OCI-LY1 (cell line): ENCODE data around the gene PLD2.

Source experiments
- H2AFZ ChIP-seq: fragments of 200-600 bp; sonication (generic), shearing (Covaris generic); 2 replicates; pipeline ENCODE4 v1.6.0; 2014; ENCODE audit warnings: antibody characterized with exemption, mild to moderate bottlenecking, low read length
- H3F3A ChIP-seq: fragments of 200-600 bp; sonication (generic), shearing (Covaris generic); 2 replicates; pipeline ENCODE4 v1.6.0; 2014; ENCODE audit warnings: mild to moderate bottlenecking, antibody characterized with exemption, low read length, moderate library complexity; ENCODE audit not compliant: insufficient read depth
- H3K27ac ChIP-seq: fragments of 200-600 bp; sonication (generic); 2 replicates; pipeline ENCODE4 v1.5.1; 2014; ENCODE audit warnings: low read length, mixed run types, mild to moderate bottlenecking, low read depth; ENCODE audit not compliant: poor library complexity, severe bottlenecking
- H3K27me3 ChIP-seq: fragments of 200-600 bp; sonication (generic); 2 replicates; pipeline ENCODE4 v1.6.0; 2014; ENCODE audit warnings: antibody characterized with exemption, mild to moderate bottlenecking, low read length, moderate library complexity; ENCODE audit not compliant: insufficient read depth
- H3K36me3 ChIP-seq: fragments of 200-600 bp; sonication (generic); 2 replicates; pipeline ENCODE4 v1.6.1; 2014; ENCODE audit warnings: mild to moderate bottlenecking, antibody characterized with exemption, low read length, moderate library complexity, mixed read lengths; ENCODE audit not compliant: insufficient read depth
- H3K4me1 ChIP-seq: fragments of 200-600 bp; sonication (generic); 2 replicates; pipeline ENCODE4 v1.5.1; 2014; ENCODE audit warnings: mild to moderate bottlenecking, low read length, moderate library complexity; ENCODE audit not compliant: insufficient read depth, severe bottlenecking
- H3K4me2 ChIP-seq: fragments of 200-600 bp; sonication (generic), shearing (Covaris generic); 2 replicates; pipeline ENCODE4 v1.6.1; 2014; ENCODE audit warnings: low read length
- H3K4me3 ChIP-seq: fragments of 200-600 bp; sonication (generic); 2 replicates; pipeline ENCODE4 v1.5.1; 2014; ENCODE audit warnings: low read length, low read depth, mild to moderate bottlenecking, mixed read lengths; ENCODE audit not compliant: poor library complexity, severe bottlenecking
- H3K79me2 ChIP-seq: fragments of 200-600 bp; shearing (Covaris generic); 2 replicates; pipeline ENCODE4 v1.6.1; 2016; ENCODE audit warnings: mixed run types, low read length, mixed read lengths; ENCODE audit not compliant: insufficient read depth
- H3K9ac ChIP-seq: fragments of 200-600 bp; sonication (generic), shearing (Covaris generic); 2 replicates; pipeline ENCODE4 v1.6.1; 2014; ENCODE audit warnings: mild to moderate bottlenecking, low read length, mixed read lengths
- H3K9me2 ChIP-seq: fragments of 200-600 bp; sonication (generic), shearing (Covaris generic); 2 replicates; pipeline ENCODE4 v1.6.1; 2014; ENCODE audit warnings: low read depth, mild to moderate bottlenecking, low read length, mixed read lengths
- H3K9me3 ChIP-seq: fragments of 200-600 bp; shearing (Covaris generic); 2 replicates; pipeline ENCODE4 v1.6.1; 2014; ENCODE audit warnings: low read length, mixed read lengths
- H4K20me1 ChIP-seq: fragments of 200-600 bp; sonication (generic), shearing (Covaris generic); 2 replicates; pipeline ENCODE4 v1.6.0; 2016; ENCODE audit warnings: mild to moderate bottlenecking, low read length; ENCODE audit not compliant: insufficient read depth
- CTCF ChIP-seq: fragments of 200-600 bp; sonication (generic), shearing (Covaris generic); IDR thresholded peaks from 2 replicates; pipeline ENCODE4 v1.5.1; 2017; ENCODE audit warnings: mild to moderate bottlenecking, antibody characterized with exemption, low read length, moderate library complexity, mixed read lengths
- EZH2 ChIP-seq: fragments of 200-600 bp; sonication (generic), shearing (Covaris generic); IDR thresholded peaks from 2 replicates; pipeline ENCODE4 v1.8.0; 2017; ENCODE audit warnings: borderline replicate concordance, mixed run types, mild to moderate bottlenecking, antibody characterized with exemption, low read length, moderate library complexity, mixed read lengths

The PLD2 gene

DNA sequence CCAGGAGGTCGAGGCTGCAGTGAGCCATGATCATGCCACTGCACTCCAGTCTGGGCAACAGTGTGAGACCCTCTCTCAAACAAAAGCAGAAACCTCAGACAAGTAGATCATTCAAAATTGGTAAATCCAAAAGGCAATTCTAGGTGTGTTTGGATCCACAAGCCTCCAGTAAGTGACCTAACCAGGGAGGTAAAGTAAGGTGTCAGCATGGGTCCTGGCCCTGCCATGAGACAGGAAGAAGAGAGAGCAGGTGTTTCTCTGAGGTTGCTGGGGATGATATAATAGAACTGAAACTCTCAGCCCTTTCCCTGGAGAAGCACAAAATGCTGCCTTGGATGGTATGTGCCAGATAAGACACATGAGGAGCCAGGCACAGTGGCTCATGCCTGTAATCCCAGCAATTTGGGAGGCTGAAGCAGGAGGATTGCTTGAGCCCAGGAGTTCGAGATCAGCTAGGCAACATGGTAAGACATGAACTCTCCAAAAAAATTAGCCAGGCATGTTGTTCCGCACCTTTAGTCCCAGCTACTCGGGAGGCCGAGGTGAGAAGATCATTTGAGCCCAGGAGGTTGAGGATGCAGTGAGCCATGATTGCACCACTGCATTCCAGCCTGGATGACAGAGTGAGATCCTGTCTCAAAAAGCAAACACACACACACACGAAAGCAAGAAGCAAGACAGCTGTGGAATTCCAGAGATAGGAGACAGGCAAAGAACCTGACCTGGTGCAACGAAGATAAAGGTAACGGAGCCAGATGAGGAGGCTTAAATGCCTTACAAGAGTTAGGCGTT, 28.8 kb upstream of the PLD2 start:
- no peak for TF ChIP-seq CTCF
- no peak for TF ChIP-seq EZH2
- no peak overlapping the region for H3K27ac ChIP-seq
- no peak overlapping the region for H3K4me2 ChIP-seq
- H3K9me3 ChIP-seq = no peaks in the 10 kb centered on the region
- H3K9ac ChIP-seq = no peak overlapping the region
- no peak overlapping the region for H3K4me3 ChIP-seq
- H3K4me1 ChIP-seq = no peaks in the 10 kb centered on the region
- no peaks in the 10 kb centered on the region for H3F3A ChIP-seq
- no peaks in the 10 kb centered on the region for H3K36me3 ChIP-seq
- no peaks in the 10 kb centered on the region for H3K9me2 ChIP-seq
- no peaks in the 10 kb centered on the region for H3K79me2 ChIP-seq
- H4K20me1 ChIP-seq = no peaks in the 10 kb centered on the region
- H3K27me3 ChIP-seq = peaks cover 19% of the 10 kb centered on the region; the same call in 1 of the 2 replicates
- no peak overlapping the region for H2AFZ ChIP-seq

DNA sequence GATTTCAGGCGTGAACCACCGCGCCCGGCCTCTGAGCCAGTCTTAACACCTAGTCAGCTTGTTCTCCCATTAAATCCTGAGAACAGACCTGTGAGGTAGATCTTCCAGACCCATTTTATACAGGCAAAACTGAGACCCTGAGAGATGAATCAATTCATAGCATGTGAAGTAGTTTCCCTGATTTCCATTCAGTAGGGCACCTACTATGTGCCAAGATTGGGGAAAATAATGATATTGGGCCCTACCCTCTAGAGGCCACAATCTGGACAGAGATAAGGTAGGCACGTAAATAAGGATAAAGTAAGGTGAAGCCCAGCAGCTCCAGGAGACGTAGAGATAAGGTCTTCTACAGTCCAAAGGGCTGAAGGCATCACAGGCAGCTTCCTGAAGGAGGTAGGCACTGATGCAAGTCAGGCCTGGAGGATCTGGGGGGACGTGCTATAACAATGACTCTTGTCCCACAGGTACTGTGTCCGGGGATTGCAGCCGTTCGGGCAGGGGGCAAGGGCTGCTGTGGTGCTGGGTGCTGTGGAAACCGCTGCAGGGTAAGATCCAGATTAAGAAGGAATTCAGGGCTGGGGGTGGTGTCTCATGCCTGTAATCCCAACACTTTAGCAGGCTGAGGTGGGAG, 26.5 kb upstream of the PLD2 start:
- H3K4me1 ChIP-seq = no peaks in the 10 kb centered on the region
- H3F3A ChIP-seq = no peaks in the 10 kb centered on the region
- no peak for TF ChIP-seq EZH2
- TF ChIP-seq CTCF = no peak
- H3K27me3 ChIP-seq = peaks cover 19% of the 10 kb centered on the region; the same call in 1 of the 2 replicates
- H4K20me1 ChIP-seq = no peaks in the 10 kb centered on the region
- H3K79me2 ChIP-seq = no peaks in the 10 kb centered on the region
- no peak overlapping the region for H3K4me3 ChIP-seq
- no peaks in the 10 kb centered on the region for H3K9me2 ChIP-seq
- H3K36me3 ChIP-seq = no peaks in the 10 kb centered on the region
- H3K27ac ChIP-seq = no peak overlapping the region
- H2AFZ ChIP-seq = no peak overlapping the region
- no peak overlapping the region for H3K9ac ChIP-seq
- H3K4me2 ChIP-seq = no peak overlapping the region
- no peaks in the 10 kb centered on the region for H3K9me3 ChIP-seq

DNA sequence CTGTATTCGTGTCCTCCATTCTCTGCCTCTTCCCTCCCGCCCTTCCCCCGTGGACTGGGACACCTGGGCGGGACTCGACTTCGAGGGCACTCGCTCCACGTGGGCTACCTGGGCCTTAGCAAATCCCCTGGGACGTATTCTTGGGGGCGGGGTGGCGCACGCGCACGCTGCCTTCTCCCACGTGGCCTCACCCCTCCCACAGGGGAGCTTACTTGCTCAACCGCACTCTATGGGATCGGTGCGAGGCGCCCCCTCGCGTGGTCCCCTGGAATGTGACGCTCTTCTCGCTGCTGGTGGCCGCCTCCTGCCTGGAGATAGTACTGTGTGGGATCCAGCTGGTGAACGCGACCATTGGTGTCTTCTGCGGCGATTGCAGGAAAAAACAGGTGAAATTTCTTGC, 24.3 kb upstream of the PLD2 start:
- no peak overlapping the region for H3K4me2 ChIP-seq
- H3K4me1 ChIP-seq = no peaks in the 10 kb centered on the region
- H3K9me2 ChIP-seq = no peaks in the 10 kb centered on the region
- H3K27me3 ChIP-seq = 0 out of 2 replicates have a peak, but pooled peaks cover 11% of the 10 kb centered on the region
- H3K9ac ChIP-seq = no peak overlapping the region
- H3K9me3 ChIP-seq = no peaks in the 10 kb centered on the region
- no peak overlapping the region for H3K27ac ChIP-seq
- H3K79me2 ChIP-seq = no peaks in the 10 kb centered on the region
- no peaks in the 10 kb centered on the region for H4K20me1 ChIP-seq
- no peak for TF ChIP-seq CTCF
- no peak for TF ChIP-seq EZH2
- H3F3A ChIP-seq = no peaks in the 10 kb centered on the region
- no peaks in the 10 kb centered on the region for H3K36me3 ChIP-seq
- no peak overlapping the region for H2AFZ ChIP-seq
- H3K4me3 ChIP-seq = no peak overlapping the region
